Endothelial cell of umbilical vein (primary cell): ENCODE measurements around the gene SLC44A3. TPM values are rescaled to one million over a fixed set of nuclear protein-coding genes. Genes with fewer than 3 reads are reported as not detected.
A peak's percentile ranks its signal among the peaks of the same experiment; 100 is the strongest.

Source experiments
- BruUV-seq: library from RNA; stranded (reverse); fragments of 400-500 nt; replicated peaks from 2 replicates; lab custom pipeline; 2021; lab: Mats Ljungman, UMichigan
- CTCF ChIA-PET: fragments of 300-600, 350-600 bp; sonication (Branson Sonifier 250); formaldehyde crosslinking; loops from one replicate; lab custom pipeline; 2021; ENCODE audit warnings: antibody characterized with exemption, inconsistent platforms; lab: Charles Lee
- POLR2A ChIA-PET: fragments of 300-600, 350-600 bp; sonication (Branson Sonifier 250); formaldehyde crosslinking; loops from one replicate; lab custom pipeline; 2021; ENCODE audit warnings: antibody characterized with exemption, inconsistent platforms; lab: Charles Lee
- DNase-seq: peaks from one replicate; pipeline ENCODE4 v3.0.0-alpha.2; 2011; ENCODE audit warnings: low read depth, low spot score
- FAIRE-seq: peaks from 2 replicates; lab custom pipeline; 2011; peaks lifted over from hg19 to GRCh38; lab: Jason Lieb, UNC
- H2AFZ ChIP-seq: 2 replicates; pipeline ENCODE4 v1.6.0; 2012; ENCODE audit warnings: low read depth, low read length, control low read depth, inconsistent platforms
- H3K27ac ChIP-seq: 2 replicates; pipeline ENCODE4 v1.5.1; 2011; ENCODE audit warnings: low read depth, mild to moderate bottlenecking, control low read depth, low read length, moderate library complexity; ENCODE audit not compliant: insufficient read depth
- H3K27me3 ChIP-seq, 2 experiments: 2 replicates each; pipeline versions ENCODE4 v1.6.0 to v1.6.1; 2011; ENCODE audit warnings: low read length in 2 of 2, mixed read lengths in 1 of 2; ENCODE audit not compliant: control insufficient read depth in 2 of 2, insufficient read depth in 2 of 2
- H3K36me3 ChIP-seq, 2 experiments: 2 replicates in 1 of 2; 3 replicates in 1 of 2; pipeline ENCODE4 v1.5.1; 2011; ENCODE audit warnings: low read length in 2 of 2, mild to moderate bottlenecking in 1 of 2, moderate library complexity in 1 of 2; ENCODE audit not compliant: control insufficient read depth in 2 of 2, insufficient read depth in 2 of 2; ENCODE audit errors: extremely low read depth in 1 of 2
- H3K4me1 ChIP-seq: 3 replicates; pipeline ENCODE4 v1.5.1; 2011; ENCODE audit warnings: mild to moderate bottlenecking, low read length; ENCODE audit not compliant: control insufficient read depth, insufficient read depth; ENCODE audit errors: extremely low read depth
- H3K4me2 ChIP-seq: 2 replicates; pipeline ENCODE4 v1.6.1; 2011; ENCODE audit warnings: low read length, control low read depth, mixed read lengths; ENCODE audit not compliant: insufficient read depth
- H3K4me3 ChIP-seq, 3 experiments: fragments of 200-600 bp in 1 of 3; sonication (generic), shearing (Covaris generic) in 1 of 3; replicated peaks in 1 of 3; 2 replicates each; pipeline ENCODE4 v1.5.1; 2011 to 2016; ENCODE audit warnings: control low read depth in 3 of 3, low read length in 3 of 3, mild to moderate bottlenecking in 2 of 3, inconsistent platforms in 1 of 3, low read depth in 1 of 3, moderate library complexity in 1 of 3; ENCODE audit not compliant: insufficient read depth in 1 of 3
- H3K79me2 ChIP-seq: 2 replicates; pipeline ENCODE4 v1.6.0; 2012; ENCODE audit warnings: low read length, inconsistent platforms; ENCODE audit not compliant: control insufficient read depth, insufficient read depth
- H3K9ac ChIP-seq: replicated peaks from 2 replicates; pipeline ENCODE3; 2011; ENCODE audit warnings: low read length, control low read depth; ENCODE audit not compliant: insufficient read depth; ENCODE audit errors: extremely low read depth
- H3K9me1 ChIP-seq: replicated peaks from 3 replicates; pipeline ENCODE4 v1.6.0; 2011; ENCODE audit warnings: mild to moderate bottlenecking, low read length; ENCODE audit not compliant: control insufficient read depth, insufficient read depth; ENCODE audit errors: extremely low read depth
- H3K9me3 ChIP-seq: replicated peaks from 2 replicates; pipeline ENCODE4 v1.5.1; 2012; ENCODE audit warnings: low read length, inconsistent platforms; ENCODE audit not compliant: control insufficient read depth, insufficient read depth
- H4K20me1 ChIP-seq: replicated peaks from 2 replicates; pipeline ENCODE3; 2011; ENCODE audit warnings: mild to moderate bottlenecking, low read length; ENCODE audit not compliant: control insufficient read depth, insufficient read depth; ENCODE audit errors: extremely low read depth
- EZH2 ChIP-seq: IDR thresholded peaks from 2 replicates; pipeline ENCODE4 v1.6.1; 2012; ENCODE audit warnings: borderline replicate concordance, low read depth, mild to moderate bottlenecking, moderate library complexity, low read length, inconsistent platforms; ENCODE audit not compliant: severe bottlenecking
- FOS ChIP-seq: IDR thresholded peaks from 2 replicates; pipeline ENCODE4 v1.6.1; 2011; ENCODE audit warnings: mild to moderate bottlenecking, low read length, moderate library complexity, borderline replicate concordance; ENCODE audit not compliant: insufficient read depth
- GATA2 ChIP-seq: IDR thresholded peaks from 2 replicates; pipeline ENCODE4 v1.7.0; 2011; ENCODE audit warnings: low read depth, mild to moderate bottlenecking, moderate library complexity, mixed read lengths, low read length; ENCODE audit not compliant: insufficient read length, insufficient read depth
- JUN ChIP-seq: IDR thresholded peaks from 2 replicates; pipeline ENCODE4 v1.6.1; 2011; ENCODE audit warnings: borderline replicate concordance, low read depth; ENCODE audit not compliant: insufficient read length, insufficient read depth
- MYC ChIP-seq: IDR thresholded peaks from one replicate; pipeline ENCODE4 v1.6.1; 2011; ENCODE audit warnings: mild to moderate bottlenecking, low read depth, low read length
- POLR2A ChIP-seq: IDR thresholded peaks from 2 replicates; pipeline ENCODE4 v1.6.1; 2012; ENCODE audit warnings: low read depth, mild to moderate bottlenecking, control low read depth, low read length
- POLR2AphosphoS5 ChIP-seq: IDR thresholded peaks from 2 replicates; pipeline ENCODE4 v1.6.1; 2012; ENCODE audit warnings: low read depth, mild to moderate bottlenecking, control low read depth, low read length, moderate library complexity; ENCODE audit not compliant: insufficient read depth
- dilution Hi-C: fragments of 300-500 bp; cut with MboI; formaldehyde crosslinking; loops from one replicate; pipeline ENCODE4 v1.15.0; 2019; ENCODE audit warnings: low sequenced_read_pairs; ENCODE audit not compliant: extremely low pct_ligation_motif_present
- intact Hi-C: fragments of 100-400 bp; cut with micrococcal nuclease; formaldehyde crosslinking; loops from one replicate; pipeline ENCODE4 v1.10.0; 2022
- polyA plus RNA-seq, 4 experiments: library from polyadenylated mRNA; depleted of rRNA in 3 of 4; stranded (reverse) in 3 of 4; unstranded in 1 of 4; fragments of >200 nt; gene quantifications; 2 replicates each; pipeline versions ENCODE4 v1.2.1 to v1.2.3, GENCODE V29; 2011 to 2012; ENCODE audit warnings: missing spikeins in 1 of 4
- total RNA-seq: library from RNA; stranded (reverse); gene quantifications from 2 replicates; pipeline ENCODE4 v1.2.3, GENCODE V29; 2021
- TF ChIP-seq, protein P1 (sequence below), 2 donors: IDR thresholded peaks; 1 replicate in 1 of 2; 2 replicates in 1 of 2; pipeline ENCODE4 v1.5.1; 2011; ENCODE audit warnings: low read length in 2 of 2, mild to moderate bottlenecking in 2 of 2, moderate library complexity in 2 of 2, control low read depth in 1 of 2, inconsistent platforms in 1 of 2, low read depth in 1 of 2; ENCODE audit not compliant: insufficient read depth in 1 of 2; ENCODE audit errors: extremely low read depth in 1 of 2
- TF ChIP-seq, protein P2 (sequence below): IDR thresholded peaks from 2 replicates; pipeline ENCODE4 v1.6.1; 2011; ENCODE audit not compliant: insufficient read depth, insufficient read length

Gene SLC44A3
- total and polyA plus RNA-seq, 2 donors (not counting 3 experiments of a cell fraction or from before 2014, with no cell fraction given), result 0.29 to 0.42 TPM

GRCh38 chr1:94884507-94884906 lies 64.3 kb downstream of the SLC44A3 start:
- Histone ChIP-seq H3K9ac (no peak overlapping the region), H3K9me1 (no peaks in the 10 kb centered on the region), H2AFZ (peak overlapping the region; percentile 69), H3K27ac (no peak overlapping the region), H3K79me2 (no peaks in the 10 kb centered on the region), H3K4me2 (no peak overlapping the region), H4K20me1 (no peaks in the 10 kb centered on the region), H3K27me3 (no peaks in the 10 kb centered on the region), H3K4me3 (no peak overlapping the region), H3K9me3 (no peaks in the 10 kb centered on the region), H3K4me1 (peaks cover 3% of the 10 kb centered on the region), H3K36me3 (no peaks in the 10 kb centered on the region)
- no peak for TF ChIP-seq MYC
- TF ChIP-seq GATA2, result no peak
- TF ChIP-seq POLR2AphosphoS5, result no peak
- TF ChIP-seq FOS, result no peak
- TF ChIP-seq EZH2, result no peak
- TF ChIP-seq, protein P1, sequence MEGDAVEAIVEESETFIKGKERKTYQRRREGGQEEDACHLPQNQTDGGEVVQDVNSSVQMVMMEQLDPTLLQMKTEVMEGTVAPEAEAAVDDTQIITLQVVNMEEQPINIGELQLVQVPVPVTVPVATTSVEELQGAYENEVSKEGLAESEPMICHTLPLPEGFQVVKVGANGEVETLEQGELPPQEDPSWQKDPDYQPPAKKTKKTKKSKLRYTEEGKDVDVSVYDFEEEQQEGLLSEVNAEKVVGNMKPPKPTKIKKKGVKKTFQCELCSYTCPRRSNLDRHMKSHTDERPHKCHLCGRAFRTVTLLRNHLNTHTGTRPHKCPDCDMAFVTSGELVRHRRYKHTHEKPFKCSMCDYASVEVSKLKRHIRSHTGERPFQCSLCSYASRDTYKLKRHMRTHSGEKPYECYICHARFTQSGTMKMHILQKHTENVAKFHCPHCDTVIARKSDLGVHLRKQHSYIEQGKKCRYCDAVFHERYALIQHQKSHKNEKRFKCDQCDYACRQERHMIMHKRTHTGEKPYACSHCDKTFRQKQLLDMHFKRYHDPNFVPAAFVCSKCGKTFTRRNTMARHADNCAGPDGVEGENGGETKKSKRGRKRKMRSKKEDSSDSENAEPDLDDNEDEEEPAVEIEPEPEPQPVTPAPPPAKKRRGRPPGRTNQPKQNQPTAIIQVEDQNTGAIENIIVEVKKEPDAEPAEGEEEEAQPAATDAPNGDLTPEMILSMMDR (IDR thresholded peaks at IDR 0.05; ENCODE audit: extremely low read depth in 1 of 2, insufficient read depth in 1 of 2, low read depth in 1 of 2, low read length in 2 of 2), result no peak
- no peak for TF ChIP-seq POLR2A
- TF ChIP-seq, protein P2, sequence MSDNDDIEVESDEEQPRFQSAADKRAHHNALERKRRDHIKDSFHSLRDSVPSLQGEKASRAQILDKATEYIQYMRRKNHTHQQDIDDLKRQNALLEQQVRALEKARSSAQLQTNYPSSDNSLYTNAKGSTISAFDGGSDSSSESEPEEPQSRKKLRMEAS, result no peak
- no peak for TF ChIP-seq JUN
- no TSS peak for BruUV-seq
- intact Hi-C loops (no loop called here), dilution Hi-C loops (no loop called here)
- ChIA-PET CTCF (interaction anchor here (3.6 to 6.9 kb wide), 2 partner anchors 30 to 157 kb away, joined by 26 to 38 read pairs; no protein-coding TSS in a partner anchor), POLR2A (no interaction called here)
- FAIRE-seq, result no peak
- no peak for DNase-seq
